Measurements from ENCODE around the gene CCDC127. TPM values are rescaled to one million over a fixed set of nuclear protein-coding genes. Genes with fewer than 3 reads are reported as not detected.

The CCDC127 gene
- total RNA-seq, 1 donor from 2014 or later, result 6.4 TPM

DNA sequence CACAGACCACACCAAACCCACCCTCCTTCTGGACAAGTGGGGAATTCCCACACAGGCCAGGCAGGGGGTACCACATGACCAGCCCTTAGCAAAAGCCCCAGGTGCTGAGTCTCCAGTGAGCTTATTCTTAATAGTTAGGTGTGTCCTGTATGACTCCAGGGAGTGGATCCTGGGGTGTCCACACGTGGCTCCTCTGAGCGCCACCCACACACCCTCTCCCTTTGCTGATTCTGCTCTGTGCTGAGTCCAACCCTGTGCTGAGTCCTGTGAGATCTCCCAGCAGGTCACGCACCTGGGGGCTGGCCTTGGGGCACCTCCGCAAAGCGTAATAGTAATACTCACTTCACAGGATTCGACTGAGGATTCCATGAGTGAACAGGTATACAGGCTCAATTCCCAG is 14.0 kb downstream of the CCDC127 start:
- DNase-seq (no peak), ATAC-seq (ENCODE audit: low read depth) (no peak)
- no peak overlapping the region for H3K4me3 Mint-ChIP-seq
- no peaks in the 10 kb centered on the region for H3K27me3 Mint-ChIP-seq
- intact Hi-C loops (cut with micrococcal nuclease), result no loop called here
- ChIA-PET POLR2A (no interaction called here), CTCF (no interaction called here)
- H3K27ac Mint-ChIP-seq, result no peak overlapping the region
- H3K4me1 Mint-ChIP-seq, result peaks cover 16% of the 10 kb centered on the region
- TF ChIP-seq, protein P1, sequence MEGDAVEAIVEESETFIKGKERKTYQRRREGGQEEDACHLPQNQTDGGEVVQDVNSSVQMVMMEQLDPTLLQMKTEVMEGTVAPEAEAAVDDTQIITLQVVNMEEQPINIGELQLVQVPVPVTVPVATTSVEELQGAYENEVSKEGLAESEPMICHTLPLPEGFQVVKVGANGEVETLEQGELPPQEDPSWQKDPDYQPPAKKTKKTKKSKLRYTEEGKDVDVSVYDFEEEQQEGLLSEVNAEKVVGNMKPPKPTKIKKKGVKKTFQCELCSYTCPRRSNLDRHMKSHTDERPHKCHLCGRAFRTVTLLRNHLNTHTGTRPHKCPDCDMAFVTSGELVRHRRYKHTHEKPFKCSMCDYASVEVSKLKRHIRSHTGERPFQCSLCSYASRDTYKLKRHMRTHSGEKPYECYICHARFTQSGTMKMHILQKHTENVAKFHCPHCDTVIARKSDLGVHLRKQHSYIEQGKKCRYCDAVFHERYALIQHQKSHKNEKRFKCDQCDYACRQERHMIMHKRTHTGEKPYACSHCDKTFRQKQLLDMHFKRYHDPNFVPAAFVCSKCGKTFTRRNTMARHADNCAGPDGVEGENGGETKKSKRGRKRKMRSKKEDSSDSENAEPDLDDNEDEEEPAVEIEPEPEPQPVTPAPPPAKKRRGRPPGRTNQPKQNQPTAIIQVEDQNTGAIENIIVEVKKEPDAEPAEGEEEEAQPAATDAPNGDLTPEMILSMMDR (IDR thresholded peaks at IDR 0.05), result no peak
- no peaks in the 10 kb centered on the region for H3K9me3 Mint-ChIP-seq
- peaks cover 50% of the 10 kb centered on the region for H3K36me3 Mint-ChIP-seq (ENCODE audit: low read depth)

DNA sequence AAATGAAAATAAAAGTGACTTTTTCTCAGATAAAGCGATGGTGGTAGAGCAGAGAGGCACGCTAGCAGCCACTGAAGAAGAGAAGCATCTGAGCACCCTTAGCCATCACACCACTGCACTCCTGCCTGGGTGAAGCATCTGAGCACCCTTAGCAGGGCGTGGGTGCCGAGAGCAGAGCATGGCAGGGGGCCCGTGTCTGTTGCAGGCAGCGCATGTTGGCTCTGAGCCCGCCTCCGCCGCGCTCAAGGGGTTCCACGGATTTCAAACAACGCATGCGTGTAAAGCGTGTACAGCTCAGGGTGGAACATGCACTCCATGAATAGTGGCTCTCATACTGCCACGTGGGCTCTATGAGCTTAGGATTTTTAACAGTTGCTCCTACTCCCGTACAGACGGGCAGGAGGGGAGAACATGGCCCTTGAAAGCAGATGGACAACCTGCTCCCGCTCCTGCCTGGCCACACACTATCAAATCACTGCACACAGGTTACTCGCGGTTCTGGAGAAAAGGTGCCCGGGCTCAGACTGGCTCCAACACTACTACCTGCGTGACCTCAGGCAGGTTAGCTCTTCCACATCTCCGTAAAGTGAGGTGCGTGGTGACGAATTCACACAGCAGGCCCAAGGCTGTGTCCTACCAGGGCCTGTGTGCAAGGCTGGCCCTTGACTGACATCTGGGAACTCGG is 14.6 kb downstream of the CCDC127 start:
- DNase-seq (no peak), ATAC-seq (ENCODE audit: low read depth) (no peak)
- Mint-ChIP-seq H3K27ac (no peak overlapping the region), H3K4me1 (peaks cover 16% of the 10 kb centered on the region), H3K9me3 (no peaks in the 10 kb centered on the region), H3K36me3 (ENCODE audit: low read depth) (peaks cover 50% of the 10 kb centered on the region), H3K4me3 (no peak overlapping the region), H3K27me3 (no peaks in the 10 kb centered on the region)
- ChIA-PET CTCF (no interaction called here), POLR2A (no interaction called here)
- intact Hi-C loops (cut with micrococcal nuclease), result no loop called here
- TF ChIP-seq, protein P1 (IDR thresholded peaks at IDR 0.05), result no peak

DNA sequence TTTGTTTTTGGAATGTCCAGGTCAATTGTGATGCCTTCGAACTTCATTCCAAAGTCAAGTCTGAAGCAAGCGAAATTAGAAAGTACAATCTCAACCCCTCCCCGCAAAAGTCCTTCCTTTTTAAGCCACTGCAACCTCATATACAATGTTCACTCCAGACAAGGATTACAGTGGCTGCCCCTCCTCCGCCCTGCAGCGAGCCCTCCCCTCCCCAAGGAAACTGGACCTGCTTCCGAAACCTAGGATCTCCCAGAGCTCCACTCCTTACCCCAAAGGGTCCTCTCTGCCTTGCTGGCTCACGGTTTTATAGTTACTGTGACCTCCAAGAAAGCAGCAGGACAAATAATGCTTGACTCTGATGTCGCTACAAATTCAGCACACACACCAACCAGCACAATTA is 16.3 kb downstream of the CCDC127 start:
- Mint-ChIP-seq H3K36me3 (ENCODE audit: low read depth) (peaks cover 34% of the 10 kb centered on the region), H3K4me1 (peaks cover 16% of the 10 kb centered on the region), H3K4me3 (no peak overlapping the region), H3K9me3 (no peaks in the 10 kb centered on the region), H3K27me3 (no peaks in the 10 kb centered on the region), H3K27ac (no peak overlapping the region)
- POLR2A ChIA-PET, result no interaction called here
- intact Hi-C loops (cut with micrococcal nuclease), result no loop called here
- no peak for DNase-seq
- TF ChIP-seq, protein P1 (IDR thresholded peaks at IDR 0.05), result no peak
- no peak for ATAC-seq (ENCODE audit: low read depth)
- CTCF ChIA-PET, result no interaction called here

DNA sequence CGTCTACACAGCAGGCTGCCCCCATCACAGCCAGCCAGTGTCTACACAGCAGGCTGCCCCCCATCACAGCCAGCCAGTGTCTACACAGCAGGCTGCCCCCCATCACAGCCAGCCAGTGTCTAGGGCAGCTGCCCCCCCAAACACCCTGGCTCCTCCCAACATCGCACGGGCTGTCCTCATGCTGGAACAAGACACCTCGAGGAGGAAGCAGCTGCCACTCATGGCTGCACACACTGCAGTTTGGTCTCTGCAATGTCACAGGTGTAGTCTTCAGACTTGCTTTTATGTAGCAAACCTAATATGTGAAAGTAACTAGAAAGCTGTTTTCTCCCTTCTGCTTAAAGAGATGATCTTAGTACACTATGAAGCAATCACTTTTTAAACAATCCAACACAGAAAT is 17.0 kb downstream of the CCDC127 start:
- H3K36me3 Mint-ChIP-seq (ENCODE audit: low read depth), result peaks cover 31% of the 10 kb centered on the region
- TF ChIP-seq, protein P1 (IDR thresholded peaks at IDR 0.05), result no peak
- CTCF ChIA-PET, result no interaction called here
- H3K4me1 Mint-ChIP-seq, result peaks cover 16% of the 10 kb centered on the region
- POLR2A ChIA-PET, result no interaction called here
- no peak overlapping the region for H3K4me3 Mint-ChIP-seq
- intact Hi-C loops (cut with micrococcal nuclease), result no loop called here
- DNase-seq (no peak), ATAC-seq (ENCODE audit: low read depth) (no peak)
- no peaks in the 10 kb centered on the region for H3K27me3 Mint-ChIP-seq
- no peaks in the 10 kb centered on the region for H3K9me3 Mint-ChIP-seq
- H3K27ac Mint-ChIP-seq, result no peak overlapping the region

DNA sequence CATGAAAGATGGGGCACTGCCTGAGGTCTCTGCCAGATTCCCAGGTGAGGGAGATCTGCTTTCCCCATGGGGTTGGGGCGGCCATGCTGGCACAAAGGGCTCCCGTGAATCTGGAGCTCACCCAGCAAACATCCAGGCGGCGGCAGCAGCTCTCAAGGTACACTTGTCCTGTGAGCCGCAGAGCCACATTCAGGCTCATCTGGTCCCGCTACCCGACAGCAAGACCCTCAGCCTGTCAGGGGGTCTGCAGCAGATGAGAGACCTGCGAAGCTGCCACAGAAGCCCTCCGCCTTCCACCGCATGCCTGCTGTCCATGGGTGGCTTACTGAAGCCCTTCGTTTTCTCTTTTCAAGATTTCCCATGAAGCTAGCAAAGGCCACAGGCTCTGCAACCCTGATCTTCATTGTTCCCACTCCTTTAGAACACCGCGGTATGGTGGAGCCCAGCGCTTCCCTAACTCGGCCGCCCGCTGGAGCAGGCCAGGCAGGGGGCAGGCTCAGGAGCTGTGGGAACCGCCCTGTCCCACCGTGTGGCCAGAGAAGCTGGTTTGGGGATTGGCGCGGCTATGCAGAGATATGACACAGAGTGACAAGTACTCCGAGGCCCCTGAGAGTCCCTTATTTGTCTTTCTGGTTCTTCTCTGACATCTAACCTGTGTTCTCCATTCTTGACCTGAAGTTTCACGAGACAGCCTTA is 17.9 kb downstream of the CCDC127 start:
- ChIA-PET CTCF (no interaction called here), POLR2A (no interaction called here)
- DNase-seq (no peak), ATAC-seq (ENCODE audit: low read depth) (no peak)
- TF ChIP-seq, protein P1 (IDR thresholded peaks at IDR 0.05), result no peak
- no peak overlapping the region for H3K4me3 Mint-ChIP-seq
- peaks cover 22% of the 10 kb centered on the region for H3K36me3 Mint-ChIP-seq (ENCODE audit: low read depth)
- H3K27ac Mint-ChIP-seq, result no peak overlapping the region
- no peaks in the 10 kb centered on the region for H3K27me3 Mint-ChIP-seq
- peaks cover 16% of the 10 kb centered on the region for H3K4me1 Mint-ChIP-seq
- intact Hi-C loops (cut with micrococcal nuclease), result no loop called here
- H3K9me3 Mint-ChIP-seq, result no peaks in the 10 kb centered on the region
